Liver (tissue), 3 donors: ENCODE measurements around the gene C11orf68.

ENCODE experiments used
- CTCF ChIP-seq: fragments of 150-350 bp; IDR thresholded peaks from 2 replicates; pipeline ENCODE4 v1.5.1; 2017; ENCODE audit warnings: improper control_type of control experiment, low read depth, low read length; ENCODE audit not compliant: missing input control
- EGR1 ChIP-seq, 2 donors: IDR thresholded peaks; 2 replicates each; pipeline ENCODE4 v1.6.1; 2016 to 2018; ENCODE audit warnings: antibody characterized with exemption in 2 of 2, low read depth in 2 of 2
- REST ChIP-seq: IDR thresholded peaks from 2 replicates; pipeline ENCODE4 v1.6.1; 2016; ENCODE audit warnings: antibody characterized with exemption, mild to moderate bottlenecking
- YY1 ChIP-seq: IDR thresholded peaks from 2 replicates; pipeline ENCODE4 v1.6.1; 2016; ENCODE audit warnings: antibody characterized with exemption, mild to moderate bottlenecking
- donor health status: healthy.
- donor health status: healthy.

- no peak for TF ChIP-seq CTCF
- no peak for TF ChIP-seq YY1
- no peak for TF ChIP-seq EGR1 (IDR thresholded peaks at IDR 0.05; ENCODE audit: low read depth in 2 of 2)
- TF ChIP-seq REST: no peak
Measured at GRCh38 chr11:65960824-65961266, 42.0 kb upstream of the C11orf68 start.
